ENCODE data around the gene BIN1.

DNA sequence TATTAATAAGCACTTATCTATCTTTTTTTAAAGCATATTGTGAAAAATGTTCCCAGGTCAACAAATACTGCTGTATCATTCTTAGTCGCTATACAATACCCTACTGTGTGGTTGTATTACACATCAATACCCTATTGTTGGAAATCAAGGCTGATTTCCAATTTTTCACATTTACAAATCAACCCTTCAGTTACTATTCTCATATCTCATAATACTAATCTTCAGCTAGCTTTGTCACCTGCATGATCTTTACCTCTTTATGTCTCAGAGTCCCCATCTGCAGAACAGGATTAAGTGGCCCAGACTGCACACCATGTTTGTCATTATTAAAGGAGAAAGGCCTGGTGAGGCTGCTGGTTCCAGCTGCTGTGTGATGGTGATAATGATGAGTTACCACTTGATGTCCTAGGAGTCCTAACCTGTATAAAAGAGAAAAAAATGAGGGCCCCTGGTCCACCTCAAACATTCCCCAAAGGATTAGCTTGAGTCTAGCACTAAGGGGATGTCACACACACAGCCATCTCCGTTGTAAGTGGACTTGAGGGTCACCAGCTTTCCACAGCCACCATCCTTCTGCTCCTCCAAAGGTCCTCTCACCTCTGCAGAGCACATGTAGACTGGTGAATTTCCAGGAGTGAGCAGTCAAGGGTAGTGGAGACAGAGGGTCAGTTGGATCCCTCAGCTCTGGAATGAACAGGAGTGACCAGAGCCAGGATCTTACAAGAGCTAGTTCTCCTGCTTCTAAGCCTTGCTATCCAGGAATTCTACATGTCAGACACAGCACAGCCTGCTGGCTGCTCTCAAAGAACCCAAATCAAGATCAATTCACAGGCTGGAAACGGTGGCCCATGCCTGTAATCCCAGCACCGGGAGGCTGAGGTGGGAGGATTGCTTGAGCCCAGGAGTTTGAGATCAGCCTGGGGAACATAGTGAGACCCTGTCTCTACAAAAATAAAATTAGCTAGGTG, 36.0 kb upstream of the BIN1 start:
- TF ChIP-seq, protein P1, sequence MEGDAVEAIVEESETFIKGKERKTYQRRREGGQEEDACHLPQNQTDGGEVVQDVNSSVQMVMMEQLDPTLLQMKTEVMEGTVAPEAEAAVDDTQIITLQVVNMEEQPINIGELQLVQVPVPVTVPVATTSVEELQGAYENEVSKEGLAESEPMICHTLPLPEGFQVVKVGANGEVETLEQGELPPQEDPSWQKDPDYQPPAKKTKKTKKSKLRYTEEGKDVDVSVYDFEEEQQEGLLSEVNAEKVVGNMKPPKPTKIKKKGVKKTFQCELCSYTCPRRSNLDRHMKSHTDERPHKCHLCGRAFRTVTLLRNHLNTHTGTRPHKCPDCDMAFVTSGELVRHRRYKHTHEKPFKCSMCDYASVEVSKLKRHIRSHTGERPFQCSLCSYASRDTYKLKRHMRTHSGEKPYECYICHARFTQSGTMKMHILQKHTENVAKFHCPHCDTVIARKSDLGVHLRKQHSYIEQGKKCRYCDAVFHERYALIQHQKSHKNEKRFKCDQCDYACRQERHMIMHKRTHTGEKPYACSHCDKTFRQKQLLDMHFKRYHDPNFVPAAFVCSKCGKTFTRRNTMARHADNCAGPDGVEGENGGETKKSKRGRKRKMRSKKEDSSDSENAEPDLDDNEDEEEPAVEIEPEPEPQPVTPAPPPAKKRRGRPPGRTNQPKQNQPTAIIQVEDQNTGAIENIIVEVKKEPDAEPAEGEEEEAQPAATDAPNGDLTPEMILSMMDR (IDR thresholded peaks at IDR 0.05): no peak
- no peak for TF ChIP-seq POLR2A (IDR thresholded peaks at IDR 0.05)
